Bronchial epithelial cell (primary cell): Measurements from ENCODE around the gene CORIN. TPM values are rescaled to one million over a fixed set of nuclear protein-coding genes. Genes with fewer than 3 reads are reported as not detected.
"Not testable (repeated sequence)": the region's sequence is repeated elsewhere in the genome, so short reads cannot be mapped to it uniquely, and the experiment has no call there.

Source experiments
- DNase-seq: peaks from one replicate; pipeline ENCODE4 v3.0.0-alpha.2; 2010; ENCODE audit warnings: low read depth
- FAIRE-seq: peaks from 2 replicates; lab custom pipeline; 2011; peaks lifted over from hg19 to GRCh38; lab: Jason Lieb, UNC
- H3K27me3 ChIP-seq: 2 replicates; pipeline ENCODE4 v1.5.1; 2011; ENCODE audit warnings: low read length; ENCODE audit not compliant: control insufficient read depth, insufficient read depth
- H3K36me3 ChIP-seq: 2 replicates; pipeline ENCODE4 v1.5.1; 2011; ENCODE audit warnings: low read length; ENCODE audit not compliant: control insufficient read depth, insufficient read depth
- H3K4me3 ChIP-seq: 2 replicates; pipeline ENCODE4 v1.5.1; 2011; ENCODE audit warnings: mild to moderate bottlenecking, low read depth, low read length, control low read depth
- total RNA-seq: library from RNA; depleted of rRNA; stranded (reverse); fragments of >200 nt; gene quantifications from 2 replicates; pipeline ENCODE4 v1.2.1, GENCODE V29; 2014
- TF ChIP-seq, protein P1 (sequence below): IDR thresholded peaks from 2 replicates; pipeline ENCODE4 v1.5.1; 2011; ENCODE audit warnings: mild to moderate bottlenecking, moderate library complexity, low read length, control low read depth, inconsistent platforms; ENCODE audit not compliant: insufficient read depth, severe bottlenecking

The CORIN gene
- total RNA-seq, 1 donor from 2014 or later, result 0.26 TPM

DNA sequence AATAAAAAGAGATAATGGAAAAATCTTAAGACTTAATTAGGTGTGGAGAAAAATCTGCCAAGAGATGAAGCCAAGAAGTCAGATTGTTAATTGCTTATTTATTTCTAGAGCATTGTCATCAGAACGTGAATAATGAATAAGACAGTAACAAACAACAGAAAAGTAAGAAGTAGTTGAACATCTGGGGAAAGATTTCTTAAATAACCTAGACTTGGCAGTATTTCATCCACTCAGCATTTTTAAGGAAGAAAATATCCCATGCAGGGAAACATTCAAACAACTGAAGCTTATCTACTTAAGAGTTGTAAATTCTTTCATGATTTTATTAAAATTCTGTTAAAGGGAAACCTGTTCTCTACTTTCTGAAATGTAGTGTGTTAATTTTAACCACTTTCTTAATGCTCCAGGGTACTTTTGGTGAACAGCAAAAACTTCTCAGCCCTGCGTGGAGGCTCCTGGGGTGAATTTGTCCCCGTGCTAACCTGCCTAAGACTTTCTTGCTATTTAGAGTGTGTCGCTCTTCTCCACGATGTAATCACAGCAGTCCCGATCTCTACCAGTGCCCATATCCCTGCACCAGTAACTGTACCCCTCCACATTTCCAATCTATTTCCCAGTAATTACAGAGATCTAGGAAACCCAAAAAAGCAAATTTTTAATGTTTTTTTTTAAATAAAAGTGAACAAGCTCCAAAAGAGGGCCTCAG is 124.6 kb downstream of the CORIN start:
- Histone ChIP-seq H3K27me3 (peaks cover 4% of the 10 kb centered on the region), H3K4me3 (no peak overlapping the region), H3K36me3 (no peaks in the 10 kb centered on the region)
- FAIRE-seq (no peak), DNase-seq (no peak)
- TF ChIP-seq, protein P1, sequence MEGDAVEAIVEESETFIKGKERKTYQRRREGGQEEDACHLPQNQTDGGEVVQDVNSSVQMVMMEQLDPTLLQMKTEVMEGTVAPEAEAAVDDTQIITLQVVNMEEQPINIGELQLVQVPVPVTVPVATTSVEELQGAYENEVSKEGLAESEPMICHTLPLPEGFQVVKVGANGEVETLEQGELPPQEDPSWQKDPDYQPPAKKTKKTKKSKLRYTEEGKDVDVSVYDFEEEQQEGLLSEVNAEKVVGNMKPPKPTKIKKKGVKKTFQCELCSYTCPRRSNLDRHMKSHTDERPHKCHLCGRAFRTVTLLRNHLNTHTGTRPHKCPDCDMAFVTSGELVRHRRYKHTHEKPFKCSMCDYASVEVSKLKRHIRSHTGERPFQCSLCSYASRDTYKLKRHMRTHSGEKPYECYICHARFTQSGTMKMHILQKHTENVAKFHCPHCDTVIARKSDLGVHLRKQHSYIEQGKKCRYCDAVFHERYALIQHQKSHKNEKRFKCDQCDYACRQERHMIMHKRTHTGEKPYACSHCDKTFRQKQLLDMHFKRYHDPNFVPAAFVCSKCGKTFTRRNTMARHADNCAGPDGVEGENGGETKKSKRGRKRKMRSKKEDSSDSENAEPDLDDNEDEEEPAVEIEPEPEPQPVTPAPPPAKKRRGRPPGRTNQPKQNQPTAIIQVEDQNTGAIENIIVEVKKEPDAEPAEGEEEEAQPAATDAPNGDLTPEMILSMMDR, result no peak

DNA sequence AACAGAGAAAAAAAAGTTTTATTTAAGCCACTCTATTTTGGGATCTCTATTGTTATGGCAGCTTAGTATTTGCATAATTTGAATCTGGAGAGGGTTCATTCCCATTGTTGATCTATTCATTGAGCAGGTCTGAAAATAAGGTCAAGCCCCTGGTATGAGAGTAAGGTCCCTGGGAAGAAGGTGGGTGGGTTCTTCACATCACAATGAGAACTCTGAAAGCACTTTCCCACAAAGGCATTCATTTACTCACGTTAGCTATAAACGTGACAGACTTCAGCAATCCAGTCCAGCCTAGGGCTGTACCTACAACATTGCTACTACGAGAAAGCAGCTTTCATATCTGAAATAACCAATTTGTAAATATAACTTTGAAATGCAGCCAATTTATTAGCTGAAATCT is 126.2 kb downstream of the CORIN start:
- Histone ChIP-seq H3K27me3 (peaks cover 2% of the 10 kb centered on the region), H3K4me3 (no peak overlapping the region), H3K36me3 (no peaks in the 10 kb centered on the region)
- no peak for FAIRE-seq
- TF ChIP-seq, protein P1, result no peak
- no peak for DNase-seq

DNA sequence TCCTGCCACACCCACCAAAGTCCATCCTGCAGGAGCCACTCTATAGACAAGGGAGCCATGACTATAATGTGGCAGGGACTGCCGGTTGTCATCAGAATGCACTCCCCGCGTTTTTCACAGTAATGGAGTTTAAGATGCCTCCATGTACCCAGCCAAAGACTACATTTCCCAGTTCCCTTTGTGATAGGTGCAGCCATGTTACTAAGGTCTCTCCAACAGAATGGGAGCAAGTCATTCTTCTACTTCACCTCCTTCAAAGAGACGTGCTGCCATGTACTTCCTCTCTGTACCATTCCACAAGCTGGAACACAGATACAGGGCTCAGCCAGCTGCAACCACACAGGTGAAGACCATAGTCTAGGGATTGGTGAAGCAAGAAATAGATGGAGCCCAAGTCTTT is 126.7 kb downstream of the CORIN start:
- no peaks in the 10 kb centered on the region for H3K36me3 ChIP-seq
- no peak for DNase-seq
- no peak overlapping the region for H3K4me3 ChIP-seq
- TF ChIP-seq, protein P1, result no peak
- H3K27me3 ChIP-seq, result peaks cover 2% of the 10 kb centered on the region
- FAIRE-seq, result no peak

DNA sequence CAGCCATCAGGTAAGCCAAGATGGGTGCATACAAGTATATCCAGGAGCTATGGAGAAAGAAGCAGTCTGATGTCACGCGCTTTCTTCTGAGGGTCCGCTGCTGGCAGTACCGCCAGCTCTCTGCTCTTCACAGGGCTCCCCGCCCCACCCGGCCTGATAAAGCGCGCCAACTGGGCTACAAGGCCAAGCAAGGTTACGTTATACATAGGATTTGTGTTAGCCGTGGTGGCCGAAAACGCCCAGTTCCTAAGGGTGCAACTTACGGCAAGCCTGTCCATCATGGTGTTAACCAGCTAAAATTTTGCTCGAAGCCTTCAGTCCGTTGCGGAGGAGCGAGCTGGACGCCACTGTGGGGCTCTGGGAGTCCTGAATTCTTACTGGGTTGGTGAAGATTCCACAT is 131.5 kb downstream of the CORIN start:
- not testable (repeated sequence) for H3K4me3 ChIP-seq, H3K36me3 ChIP-seq, DNase-seq, H3K27me3 ChIP-seq, FAIRE-seq

DNA sequence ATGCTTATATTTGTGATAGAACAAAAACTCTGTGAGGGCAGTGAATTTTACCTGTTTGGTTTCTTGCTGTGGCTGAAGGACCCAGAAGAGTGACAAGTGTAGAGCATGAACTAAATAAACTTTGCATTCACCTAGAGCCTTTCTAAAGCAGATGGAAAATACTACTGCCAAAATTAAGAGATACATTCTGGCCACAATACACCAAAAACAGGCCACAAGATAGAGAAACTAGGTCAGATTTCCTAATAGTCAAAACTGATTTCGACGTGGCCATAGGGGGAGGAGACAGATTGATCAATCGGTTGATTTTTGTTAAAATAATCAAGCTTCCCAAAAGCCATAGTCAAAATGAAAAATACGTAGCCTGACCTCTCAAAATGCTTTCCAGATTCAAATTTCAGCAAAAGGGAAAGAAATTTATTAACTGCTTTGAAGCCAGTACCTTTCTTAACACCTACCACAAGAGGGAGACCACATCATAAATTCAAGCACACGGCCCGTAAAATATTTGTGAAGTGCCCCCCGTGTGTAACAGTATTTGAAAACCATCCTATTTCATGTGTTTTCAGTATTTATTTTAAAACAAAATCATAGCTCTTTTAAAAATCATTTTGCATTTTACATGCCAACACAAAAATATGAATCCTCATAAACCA is 132.4 kb downstream of the CORIN start:
- DNase-seq (peak; percentile 36), FAIRE-seq (no peak)
- TF ChIP-seq, protein P1, result peak; percentile 39

DNA sequence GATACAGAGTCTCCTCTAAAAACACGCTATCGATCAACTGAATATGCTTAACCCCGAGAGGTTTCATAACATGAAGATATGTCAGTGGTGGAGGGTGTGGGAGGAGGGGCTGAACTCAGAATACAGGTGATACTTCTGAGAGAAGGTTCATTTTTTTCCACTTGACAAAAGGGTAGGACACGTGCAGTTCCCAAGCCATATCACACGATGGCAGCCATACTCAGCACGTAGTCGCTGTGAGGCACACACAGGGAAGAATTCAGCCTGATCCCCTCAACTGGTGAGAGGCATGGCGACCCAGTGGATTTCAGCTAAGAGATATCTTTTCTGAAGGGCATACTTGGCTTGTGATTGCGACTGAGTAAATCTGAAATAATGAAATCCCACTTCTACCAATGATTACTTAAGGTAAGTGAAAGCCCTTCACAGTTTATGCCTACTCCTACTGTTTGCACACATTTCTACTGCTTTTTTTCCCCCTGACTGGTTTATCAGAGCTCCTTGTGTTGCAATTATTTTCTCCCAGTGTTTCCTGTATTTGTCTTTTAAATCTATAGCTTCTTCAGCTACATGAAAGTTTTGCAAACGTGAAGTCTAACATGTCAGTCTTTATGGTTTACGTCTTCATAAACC is 133.1 kb downstream of the CORIN start:
- Histone ChIP-seq H3K27me3 (peaks cover 3% of the 10 kb centered on the region), H3K36me3 (no peaks in the 10 kb centered on the region), H3K4me3 (no peak overlapping the region)
- DNase-seq (peak; percentile 41), FAIRE-seq (no peak)
- TF ChIP-seq, protein P1, result peak; percentile 61

More for the DNA sequence above, 132.4 kb downstream of the CORIN start:
- no peak overlapping the region for H3K4me3 ChIP-seq
- peaks cover 3% of the 10 kb centered on the region for H3K27me3 ChIP-seq
- H3K36me3 ChIP-seq, result no peaks in the 10 kb centered on the region
